ENCODE measurements around the gene FADS6. TPM values are rescaled to one million over a fixed set of nuclear protein-coding genes. Genes with fewer than 3 reads are reported as not detected.

FADS6 gene
- total and polyA plus RNA-seq, 12 donors = not detected

GRCh38 chr17:74901353-74902135, 8.1 kb upstream of the FADS6 start:
- TF ChIP-seq CTCF (IDR thresholded peaks at IDR 0.05) = no peak
- no peak for DNase-seq
- intact Hi-C loops (cut with DNase I) = no loop called here

GRCh38 chr17:74900208-74900607, 6.8 kb upstream of the FADS6 start:
- whole genome bisulfite sequencing, 2 donors = 86 to 89% methylated on average over 8 of the region's 8 CpGs
- no peak overlapping the region for H3K27ac ChIP-seq
- no peak for ATAC-seq
- no peak for TF ChIP-seq CTCF (IDR thresholded peaks at IDR 0.05)
- no peak overlapping the region for H3K4me3 ChIP-seq
- H3K27me3 ChIP-seq = peaks cover 0 to 44% (median 32%) of the 10 kb centered on the region in 7 donors
- DNase-seq = no peak
- no peaks in the 10 kb centered on the region for H3K4me1 ChIP-seq
- intact Hi-C loops (cut with DNase I) = no loop called here
- no peaks in the 10 kb centered on the region for H3K36me3 ChIP-seq
- H3K9me3 ChIP-seq = no peaks in the 10 kb centered on the region

More at GRCh38 chr17:74901353-74902135, 8.1 kb upstream of the FADS6 start:
- H3K36me3 ChIP-seq = no peaks in the 10 kb centered on the region
- no peak overlapping the region for H3K27ac ChIP-seq
- no peak overlapping the region for H3K4me3 ChIP-seq
- ATAC-seq = peak in 1 of 8 donors; percentile 55
- H3K4me1 ChIP-seq = no peaks in the 10 kb centered on the region
- H3K9me3 ChIP-seq = no peaks in the 10 kb centered on the region
- H3K27me3 ChIP-seq = peaks cover 0 to 31% (median 19%) of the 10 kb centered on the region in 7 donors
- 69 to 73% methylated on average over 14 of the region's 14 CpGs for WGBS, 2 donors

GRCh38 chr17:74898376-74898946, 5.0 kb upstream of the FADS6 start:
- intact Hi-C loops (cut with DNase I) = no loop called here
- Histone ChIP-seq H3K36me3 (no peaks in the 10 kb centered on the region), H3K4me3 (no peak overlapping the region), H3K27me3 (peaks cover 0 to 45% (median 35%) of the 10 kb centered on the region in 7 donors), H3K27ac (no peak overlapping the region), H3K9me3 (no peaks in the 10 kb centered on the region), H3K4me1 (peaks cover 0 to 5% (median 3%) of the 10 kb centered on the region in 9 donors)
- 78 to 87% methylated on average over 11 of the region's 11 CpGs for WGBS, 2 donors
- DNase-seq (no peak), ATAC-seq (no peak)
- no peak for TF ChIP-seq CTCF (IDR thresholded peaks at IDR 0.05)

GRCh38 chr17:74893936-74894671, 671 bp upstream of the FADS6 start:
- no peak for TF ChIP-seq CTCF (IDR thresholded peaks at IDR 0.05)
- Histone ChIP-seq H3K27me3 (peaks cover 6 to 69% (median 60%) of the 10 kb centered on the region in 7 donors), H3K4me3 (peak overlapping the region in 8 of 10 donors; percentile 26 to 43 (median 32)), H3K4me1 (peaks cover 3 to 11% (median 6%) of the 10 kb centered on the region in 9 donors), H3K36me3 (no peaks in the 10 kb centered on the region), H3K9me3 (no peaks in the 10 kb centered on the region), H3K27ac (no peak overlapping the region)
- WGBS, 2 donors = 21 to 27% methylated on average over 22 of the region's 22 CpGs
- DNase-seq = no peak
- intact Hi-C loops (cut with DNase I) = no loop called here
- ATAC-seq = no peak

Data from heart right ventricle (tissue), 16 donors.